ENCODE data around the gene PHC3. TPM values are rescaled to one million over a fixed set of nuclear protein-coding genes. Genes with fewer than 3 reads are reported as not detected.

The PHC3 gene
- total and polyA plus RNA-seq, 2 of the 13 experiments (the other 11 are each of a cell fraction or from before 2014, with no cell fraction given), result 24.1 to 49.0 TPM

DNA sequence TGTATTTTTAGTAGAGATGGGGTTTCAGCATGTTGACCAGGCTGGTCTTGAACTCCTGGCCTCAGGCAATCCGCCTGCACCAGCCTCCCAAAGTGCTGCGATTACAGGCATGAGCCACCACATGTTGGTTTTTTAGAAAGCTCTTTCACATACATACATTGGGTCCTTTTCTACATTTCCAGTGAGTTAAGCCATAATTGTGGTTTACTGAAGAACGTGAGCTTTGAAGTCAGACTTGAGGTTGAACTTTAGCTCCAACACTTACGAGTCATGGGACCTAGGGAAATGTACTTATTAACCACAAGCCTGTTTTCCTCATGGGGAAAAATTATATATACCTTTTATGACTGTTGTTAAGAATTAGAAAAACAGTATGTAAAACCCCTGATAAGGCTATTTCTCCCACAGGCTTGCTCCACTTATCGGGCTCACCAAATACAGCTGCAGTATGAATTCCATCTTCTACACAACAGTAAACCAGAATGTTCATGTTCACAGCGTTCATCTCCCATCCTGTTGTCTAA lies 104.8 kb downstream of the PHC3 start (continued):
- TF ChIP-seq THAP7 (CRISPR knock-in tag; IDR thresholded peaks at IDR 0.05) (no peak), SRY (CRISPR knock-in tag; IDR thresholded peaks at IDR 0.05) (no peak), ZNF205 (CRISPR knock-in tag; IDR thresholded peaks at IDR 0.05) (0 out of 2 replicates have a peak, but pooled peaks have one; percentile 34), ZNF569 (CRISPR knock-in tag; IDR thresholded peaks at IDR 0.05; ENCODE audit: borderline replicate concordance) (no peak), ZFX (CRISPR knock-in tag; IDR thresholded peaks at IDR 0.05; ENCODE audit: low read depth) (no peak), ZNF335 (CRISPR knock-in tag; IDR thresholded peaks at IDR 0.05) (no peak; the same call in 1 of the 2 replicates), RBM39 (IDR thresholded peaks at IDR 0.05; ENCODE audit: low read depth, low read length, poor library complexity, severe bottlenecking) (no peak), CHD4 (IDR thresholded peaks at IDR 0.05; ENCODE audit: borderline replicate concordance, low read length) (peak; percentile 92; the same call in 1 of the 2 replicates), NR2F2 (IDR thresholded peaks at IDR 0.05; ENCODE audit: borderline replicate concordance, low read depth) (no peak; the same call in 1 of the 2 replicates), KDM6A (CRISPR knock-in tag; IDR thresholded peaks at IDR 0.05; ENCODE audit: low read depth) (peak; percentile 78), ZNF660 (CRISPR knock-in tag; IDR thresholded peaks at IDR 0.05; ENCODE audit: borderline replicate concordance, low read depth) (no peak), MLX (CRISPR knock-in tag; IDR thresholded peaks at IDR 0.05) (no peak), ZNF17 (CRISPR knock-in tag; IDR thresholded peaks at IDR 0.05) (no peak), SKI (IDR thresholded peaks at IDR 0.05; ENCODE audit: partially characterized antibody) (peak; percentile 28), HDAC1 (CRISPR knock-in tag; IDR thresholded peaks at IDR 0.05) (no peak; the same call in 1 of the 2 replicates), POGK (CRISPR knock-in tag; conservative IDR thresholded peaks at IDR 0.05) (no peak), PPARG (CRISPR knock-in tag; conservative IDR thresholded peaks at IDR 0.05) (peak; percentile 51; the same call in 1 of the 2 replicates), ZNF800 (CRISPR knock-in tag; IDR thresholded peaks at IDR 0.05) (no peak)
- TF ChIP-seq, protein P1, sequence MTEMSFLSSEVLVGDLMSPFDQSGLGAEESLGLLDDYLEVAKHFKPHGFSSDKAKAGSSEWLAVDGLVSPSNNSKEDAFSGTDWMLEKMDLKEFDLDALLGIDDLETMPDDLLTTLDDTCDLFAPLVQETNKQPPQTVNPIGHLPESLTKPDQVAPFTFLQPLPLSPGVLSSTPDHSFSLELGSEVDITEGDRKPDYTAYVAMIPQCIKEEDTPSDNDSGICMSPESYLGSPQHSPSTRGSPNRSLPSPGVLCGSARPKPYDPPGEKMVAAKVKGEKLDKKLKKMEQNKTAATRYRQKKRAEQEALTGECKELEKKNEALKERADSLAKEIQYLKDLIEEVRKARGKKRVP (CRISPR knock-in tag; IDR thresholded peaks at IDR 0.05), result no peak
- TF ChIP-seq, protein P2, sequence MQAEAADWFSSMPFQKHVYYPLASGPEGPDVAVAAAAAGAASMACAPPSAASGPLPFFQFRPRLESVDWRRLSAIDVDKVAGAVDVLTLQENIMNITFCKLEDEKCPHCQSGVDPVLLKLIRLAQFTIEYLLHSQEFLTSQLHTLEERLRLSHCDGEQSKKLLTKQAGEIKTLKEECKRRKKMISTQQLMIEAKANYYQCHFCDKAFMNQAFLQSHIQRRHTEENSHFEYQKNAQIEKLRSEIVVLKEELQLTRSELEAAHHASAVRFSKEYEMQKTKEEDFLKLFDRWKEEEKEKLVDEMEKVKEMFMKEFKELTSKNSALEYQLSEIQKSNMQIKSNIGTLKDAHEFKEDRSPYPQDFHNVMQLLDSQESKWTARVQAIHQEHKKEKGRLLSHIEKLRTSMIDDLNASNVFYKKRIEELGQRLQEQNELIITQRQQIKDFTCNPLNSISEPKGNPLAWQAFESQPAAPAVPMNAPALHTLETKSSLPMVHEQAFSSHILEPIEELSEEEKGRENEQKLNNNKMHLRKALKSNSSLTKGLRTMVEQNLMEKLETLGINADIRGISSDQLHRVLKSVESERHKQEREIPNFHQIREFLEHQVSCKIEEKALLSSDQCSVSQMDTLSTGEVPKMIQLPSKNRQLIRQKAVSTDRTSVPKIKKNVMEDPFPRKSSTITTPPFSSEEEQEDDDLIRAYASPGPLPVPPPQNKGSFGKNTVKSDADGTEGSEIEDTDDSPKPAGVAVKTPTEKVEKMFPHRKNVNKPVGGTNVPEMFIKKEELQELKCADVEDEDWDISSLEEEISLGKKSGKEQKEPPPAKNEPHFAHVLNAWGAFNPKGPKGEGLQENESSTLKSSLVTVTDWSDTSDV (CRISPR knock-in tag; IDR thresholded peaks at IDR 0.05), result no peak
